T-cell (primary cell): ENCODE results near the gene PKNOX1. TPM values are rescaled to one million over a fixed set of nuclear protein-coding genes. Genes with fewer than 3 reads are reported as not detected.

Experiments
- ATAC-seq, 4 experiments: fragments of 200-7000 bp in 3 of 4; fragments of 150-1000 bp in 1 of 4; cut with Tn5 transposase; replicated peaks in 1 of 4; 1 replicate in 3 of 4; 2 replicates in 1 of 4; pipeline ENCODE4 v1.10.0; 2021; ENCODE audit warnings: moderate library complexity in 3 of 4, mild to moderate bottlenecking in 2 of 4, moderate number of reproducible peaks in 1 of 4
- CTCF ChIA-PET, 2 donors: fragments of 300-600 bp; sonication (Branson Sonifier 250); formaldehyde crosslinking; loops; one replicate each; lab custom pipeline; 2022; ENCODE audit warnings: antibody characterized with exemption in 2 of 2; lab: Charles Lee
- POLR2A ChIA-PET, 2 donors: fragments of 300-600 bp; sonication (Branson Sonifier 250); formaldehyde crosslinking; loops; one replicate each; lab custom pipeline; 2022; ENCODE audit warnings: antibody characterized with exemption in 2 of 2; lab: Charles Lee
- DNase-seq, 35 experiments: peaks; one replicate each; pipeline versions ENCODE4 v3.0.0 to v3.0.0-alpha.2; 2013 to 2023
- H3K27ac ChIP-seq: one replicate; pipeline ENCODE4 v1.5.1; 2013; ENCODE audit warnings: low read length
- H3K27me3 ChIP-seq, 2 experiments: replicated peaks in 1 of 2; 1 replicate in 1 of 2; 2 replicates in 1 of 2; pipeline versions ENCODE4 v1.6.1 to v1.7.0; 2013; ENCODE audit warnings: low read length in 1 of 2, mixed read lengths in 1 of 2; ENCODE audit not compliant: control insufficient read depth in 2 of 2, insufficient read depth in 2 of 2; ENCODE audit errors: extremely low read depth in 1 of 2
- H3K36me3 ChIP-seq, 2 donors: 1 replicate in 1 of 2; 2 replicates in 1 of 2; pipeline versions ENCODE4 v1.6.1 to v1.7.0; 2013; ENCODE audit warnings: low read length in 1 of 2; ENCODE audit not compliant: control insufficient read depth in 2 of 2, insufficient read depth in 1 of 2; ENCODE audit errors: extremely low read depth in 1 of 2
- H3K4me1 ChIP-seq, 2 experiments: 1 replicate in 1 of 2; 2 replicates in 1 of 2; pipeline versions ENCODE4 v1.6.1 to v1.7.0; 2013; ENCODE audit warnings: low read length in 2 of 2, mixed read lengths in 1 of 2; ENCODE audit not compliant: insufficient read depth in 2 of 2, control insufficient read depth in 1 of 2; ENCODE audit errors: extremely low read depth in 1 of 2
- H3K4me3 ChIP-seq, 2 donors: 1 replicate in 1 of 2; 2 replicates in 1 of 2; pipeline versions ENCODE4 v1.5.1 to v1.7.0; 2013; ENCODE audit warnings: mild to moderate bottlenecking in 2 of 2, low read length in 1 of 2, moderate library complexity in 1 of 2; ENCODE audit not compliant: control insufficient read depth in 1 of 2; ENCODE audit errors: extremely low read depth in 1 of 2
- H3K9me3 ChIP-seq: 2 replicates; pipeline ENCODE4 v1.7.0; 2013
- H3K27ac Mint-ChIP-seq, 2 donors: one replicate each; pipeline ENCODE4 v1.8.0; 2020 to 2021; ENCODE audit warnings: mild to moderate bottlenecking in 2 of 2, mixed read lengths in 2 of 2
- H3K27me3 Mint-ChIP-seq, 2 donors: one replicate each; pipeline ENCODE4 v1.8.0; 2021 to 2022; ENCODE audit warnings: mixed read lengths in 2 of 2
- H3K36me3 Mint-ChIP-seq: one replicate; pipeline ENCODE4 v1.8.0; 2021; ENCODE audit warnings: mixed read lengths
- H3K4me1 Mint-ChIP-seq, 3 donors: one replicate each; pipeline ENCODE4 v1.8.0; 2020 to 2022; ENCODE audit warnings: mixed read lengths in 3 of 3, mild to moderate bottlenecking in 1 of 3
- H3K4me3 Mint-ChIP-seq, 3 donors: one replicate each; pipeline ENCODE4 v1.8.0; 2020 to 2022; ENCODE audit warnings: mild to moderate bottlenecking in 3 of 3, mixed read lengths in 3 of 3, moderate library complexity in 3 of 3
- H3K9me3 Mint-ChIP-seq, 3 donors: one replicate each; pipeline ENCODE4 v1.8.0; 2020 to 2022; ENCODE audit warnings: mixed read lengths in 3 of 3
- WGBS: methylation state at CpG from one replicate; pipeline ENCODE4 v1.1.5; 2013; ENCODE audit warnings: missing lambda C conversion rate; ENCODE audit not compliant: insufficient coverage; 5-methylcytosine and 5-hydroxymethylcytosine counted together
- total RNA-seq, 35 experiments: library from RNA in 6 of 35; stranded (reverse) in 6 of 35; fragments of 120-200 nt in 1 of 35; gene quantifications; one replicate each; pipeline versions ENCODE4 v1.2.1 to v1.2.4 and lab custom pipeline; 2013 to 2026

PKNOX1 gene
- total RNA-seq, 5 donors from 2014 or later (not counting 1 experiment from before 2014, with no cell fraction given), result 14.4 to 21.7 (median 18.6) TPM

DNA sequence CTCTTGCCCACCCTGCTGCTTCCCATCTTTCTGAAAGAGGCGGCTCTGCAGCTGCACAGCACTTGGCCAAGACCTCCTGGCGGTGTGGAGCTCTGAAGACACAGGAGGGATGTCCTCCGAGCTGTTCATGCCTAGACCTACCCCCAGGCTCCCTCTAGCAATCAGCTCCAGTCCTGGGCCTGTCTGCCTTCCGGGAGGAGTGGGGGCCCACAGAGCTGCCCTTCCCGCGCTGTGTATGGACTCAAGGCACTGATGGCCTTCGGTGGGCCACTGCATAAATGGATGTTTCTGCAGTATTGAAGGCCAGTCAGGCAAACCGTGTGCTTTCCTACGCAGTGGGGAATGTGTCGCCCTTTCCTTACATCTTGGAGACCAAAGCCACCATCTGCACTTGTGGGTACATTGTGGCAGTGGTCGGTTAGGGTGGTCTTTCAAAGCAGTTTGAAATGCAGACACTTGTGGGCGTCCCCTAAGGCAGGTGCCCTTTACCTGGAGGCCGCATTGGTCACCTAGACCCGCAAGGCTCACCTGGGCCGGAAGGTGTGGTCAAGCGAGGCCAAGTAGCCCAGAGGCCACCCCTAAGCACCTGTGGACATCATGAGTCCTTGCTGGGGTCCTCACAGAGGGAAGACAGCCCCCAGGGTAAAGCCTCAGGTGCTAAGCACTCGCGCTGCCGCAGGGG lies 912 bp upstream of the PKNOX1 start:
- POLR2A ChIA-PET, result interaction anchor here in 1 of 2 donors (0.6 to 0.7 kb wide), 3 partner anchors 79 to 1040 kb away, joined by 9 to 13 read pairs (median 10); no protein-coding TSS in a partner anchor
- CTCF ChIA-PET, result interaction anchor here (0.7 kb wide), 2 partner anchors 1090 to 1849 kb away, joined by 3 to 4 read pairs; no protein-coding TSS in a partner anchor

DNA sequence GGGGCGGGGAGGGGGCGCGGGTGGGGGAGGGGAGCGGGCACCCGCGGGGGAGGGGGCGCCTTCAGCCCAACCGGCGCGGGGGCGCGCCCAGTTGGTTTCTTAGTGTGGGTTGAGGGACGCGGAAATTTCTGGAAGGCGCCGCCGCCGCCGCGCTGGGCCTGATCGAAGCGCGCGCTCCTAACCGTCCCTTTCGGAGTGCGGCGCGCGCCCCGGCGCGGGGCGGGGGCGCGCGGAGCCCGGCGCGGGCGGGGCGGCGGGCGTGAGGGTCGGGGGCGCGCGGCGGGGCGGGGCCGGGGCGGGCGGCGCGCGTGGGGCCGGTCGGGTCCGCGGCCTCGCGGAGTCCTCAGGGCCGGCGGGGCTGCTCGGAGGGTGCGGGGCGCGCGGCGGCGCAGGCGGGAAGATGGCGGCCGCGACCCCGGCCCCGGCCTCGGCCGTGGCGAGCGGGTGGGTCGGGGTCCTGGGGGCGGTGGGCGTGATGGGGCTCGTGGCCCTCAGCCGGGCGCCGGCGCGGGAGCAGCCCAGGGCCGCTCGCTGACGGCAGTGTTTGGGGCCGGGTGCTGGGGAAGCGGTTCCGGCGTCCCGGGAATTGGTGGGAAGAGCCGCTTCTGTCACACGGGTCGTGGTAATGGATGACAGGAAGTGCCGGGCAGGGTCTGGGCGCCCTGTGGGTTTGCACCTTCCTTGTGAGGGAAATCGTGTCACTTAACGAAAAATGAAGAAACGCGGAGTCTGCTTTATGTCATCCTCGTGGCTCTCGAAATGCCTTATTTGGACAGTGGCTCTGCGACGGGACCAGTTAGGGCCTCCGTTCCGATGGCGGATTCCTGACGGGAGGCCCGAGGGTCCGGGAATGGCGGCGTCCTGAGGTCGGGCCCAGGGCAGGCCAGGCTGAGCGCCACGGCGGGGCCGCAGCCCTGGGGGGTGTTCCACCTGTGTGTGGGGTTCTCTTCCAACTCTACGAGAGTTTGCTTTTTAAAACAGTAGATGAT lies 764 bp downstream of the PKNOX1 start:
- Histone ChIP-seq H3K9me3 (no peaks in the 10 kb centered on the region), H3K27ac (peak overlapping the region; percentile 78), H3K27me3 (no peaks in the 10 kb centered on the region), H3K36me3 (no peaks in the 10 kb centered on the region), H3K4me1 (peaks cover 13 to 21% of the 10 kb centered on the region in 2 experiments), H3K4me3 (peak overlapping the region; percentile 72 to 77)
- Mint-ChIP-seq H3K4me1 (peaks cover 30 to 35% (median 34%) of the 10 kb centered on the region in 3 donors), H3K4me3 (peak overlapping the region; percentile 87 to 88 (median 88)), H3K27ac (peak overlapping the region; percentile 74 to 92), H3K27me3 (no peaks in the 10 kb centered on the region), H3K9me3 (no peaks in the 10 kb centered on the region), H3K36me3 (peaks cover 5% of the 10 kb centered on the region)
- under 1% methylated on average over 91 of the region's 125 CpGs for WGBS
- POLR2A ChIA-PET, result interaction anchor here in 1 of 2 donors (0.6 kb wide), 1 partner anchor 755 kb away, joined by 4 read pairs; no protein-coding TSS in a partner anchor
- ATAC-seq (peak; percentile 18 to 26 (median 20)), DNase-seq (peak in 29 of 35 experiments; percentile 11 to 83 (median 61))
- CTCF ChIA-PET, result no interaction called here

More for the DNA sequence above, 912 bp upstream of the PKNOX1 start:
- Histone ChIP-seq H3K27me3 (no peaks in the 10 kb centered on the region), H3K27ac (peak overlapping the region; percentile 92), H3K4me1 (peaks cover 13 to 18% of the 10 kb centered on the region in 2 experiments), H3K4me3 (peak overlapping the region; percentile 69 to 76), H3K9me3 (no peaks in the 10 kb centered on the region), H3K36me3 (no peaks in the 10 kb centered on the region)
- H3K4me3 Mint-ChIP-seq, result peak overlapping the region; percentile 69 to 73 (median 72)
- no peaks in the 10 kb centered on the region for H3K36me3 Mint-ChIP-seq
- H3K4me1 Mint-ChIP-seq, result peaks cover 24 to 28% (median 26%) of the 10 kb centered on the region in 3 donors
- H3K27me3 Mint-ChIP-seq, result no peaks in the 10 kb centered on the region
- peak overlapping the region; percentile 89 to 91 for H3K27ac Mint-ChIP-seq
- no peaks in the 10 kb centered on the region for H3K9me3 Mint-ChIP-seq
- 62% methylated on average over 18 of the region's 19 CpGs for whole genome bisulfite sequencing
- DNase-seq (peak in 2 of 35 experiments; percentile 1 to 7), ATAC-seq (no peak)

DNA sequence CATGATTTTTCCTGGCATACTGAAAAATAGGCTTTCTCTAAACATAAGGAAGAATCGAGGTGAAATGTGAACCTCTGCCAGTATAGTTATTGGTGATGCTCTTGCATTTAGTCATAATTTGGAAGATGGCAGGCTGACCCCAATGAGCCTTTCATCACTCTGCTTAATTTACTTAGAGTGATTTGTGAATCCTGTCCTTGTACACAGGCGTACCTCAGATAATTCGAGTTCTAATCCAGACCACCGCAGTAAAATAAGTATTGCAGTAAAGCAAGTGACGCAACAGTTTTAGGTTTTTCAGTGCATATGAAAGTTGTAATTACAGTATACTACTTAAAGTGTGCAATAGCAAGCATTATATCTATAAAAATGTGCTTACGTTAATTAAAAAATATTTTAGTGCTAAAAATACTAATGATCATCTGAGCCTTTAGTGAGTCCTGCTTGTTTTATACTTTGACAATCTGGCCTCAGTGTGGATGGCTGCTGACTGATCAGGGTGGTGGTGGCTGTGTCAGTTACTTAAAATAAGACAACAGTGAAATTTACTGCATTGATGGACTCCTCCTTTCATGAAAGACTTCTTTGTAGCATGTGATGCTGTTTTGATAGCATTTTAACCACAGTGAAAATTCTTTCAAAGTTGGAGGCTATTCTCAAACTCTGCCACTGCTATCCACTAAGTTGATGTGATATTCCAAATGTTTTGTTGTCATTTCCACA lies 1.7 kb downstream of the PKNOX1 start:
- H3K4me1 Mint-ChIP-seq, result peaks cover 37 to 44% (median 41%) of the 10 kb centered on the region in 3 donors
- DNase-seq, result no peak

DNA sequence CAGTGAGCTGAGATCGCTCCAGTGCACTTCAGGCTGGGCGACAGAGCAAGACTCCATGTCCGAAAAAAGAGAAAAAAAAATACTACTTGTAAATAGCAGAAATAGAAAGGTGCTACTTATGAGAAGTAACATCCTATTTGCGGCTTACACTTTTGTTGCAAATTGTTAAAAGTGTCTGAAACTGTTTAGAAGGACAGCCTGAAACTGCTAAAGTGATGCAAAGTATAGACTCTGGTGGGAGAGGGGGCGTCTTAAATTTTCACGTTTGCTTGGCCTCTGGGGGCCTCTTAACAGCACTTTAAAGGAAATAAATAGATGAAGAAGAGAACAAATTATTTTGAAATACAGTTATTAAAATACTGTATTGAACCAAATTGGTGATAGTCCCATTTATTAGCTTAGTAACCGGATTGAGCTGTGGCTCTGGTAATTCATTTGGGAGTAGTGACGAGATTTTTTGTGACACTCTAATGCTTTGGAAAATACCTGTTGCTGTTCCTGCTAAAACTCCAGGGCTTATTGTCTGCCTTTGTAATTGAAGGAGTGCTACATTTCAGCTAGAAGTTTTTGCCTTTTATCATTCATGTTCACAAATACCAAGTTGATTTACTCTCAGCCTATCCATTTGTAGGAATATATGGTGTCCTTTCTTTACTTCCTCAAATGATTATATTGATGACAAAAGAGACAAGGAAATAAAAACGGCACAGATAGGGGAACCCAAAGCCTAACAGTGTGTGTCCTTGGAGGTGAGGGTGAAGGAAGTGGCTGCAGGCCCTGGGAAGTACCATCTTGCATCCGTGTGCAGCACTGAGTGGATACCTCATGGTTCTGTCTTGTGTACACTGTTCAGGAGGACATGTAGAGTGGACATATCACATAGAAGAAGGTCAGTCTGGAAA lies 6.2 kb downstream of the PKNOX1 start:
- DNase-seq, result no peak
- Histone ChIP-seq H3K27me3 (no peaks in the 10 kb centered on the region), H3K4me3 (no peak overlapping the region), H3K9me3 (no peaks in the 10 kb centered on the region), H3K27ac (no peak overlapping the region), H3K36me3 (no peaks in the 10 kb centered on the region), H3K4me1 (peaks cover 10 to 14% of the 10 kb centered on the region in 2 experiments)
- Mint-ChIP-seq H3K36me3 (peaks cover 5% of the 10 kb centered on the region), H3K27ac (no peak overlapping the region), H3K9me3 (no peaks in the 10 kb centered on the region), H3K4me3 (no peak overlapping the region), H3K4me1 (peaks cover 43 to 57% (median 56%) of the 10 kb centered on the region in 3 donors), H3K27me3 (no peaks in the 10 kb centered on the region)
- ChIA-PET CTCF (no interaction called here), POLR2A (no interaction called here)
- ATAC-seq, result no peak
- WGBS, result 72% methylated on average over 4 of the region's 10 CpGs

More for the DNA sequence above, 1.7 kb downstream of the PKNOX1 start:
- Histone ChIP-seq H3K27ac (peak overlapping the region; percentile 78), H3K36me3 (no peaks in the 10 kb centered on the region), H3K4me3 (peak overlapping the region; percentile 72 to 77), H3K27me3 (no peaks in the 10 kb centered on the region), H3K9me3 (no peaks in the 10 kb centered on the region), H3K4me1 (peaks cover 13 to 24% of the 10 kb centered on the region in 2 experiments)
- peaks cover 5% of the 10 kb centered on the region for H3K36me3 Mint-ChIP-seq
- 70% methylated on average over 2 of the region's 6 CpGs for WGBS
- ChIA-PET POLR2A (interaction anchor here in 1 of 2 donors (0.6 kb wide), 1 partner anchor 756 kb away, joined by 4 read pairs; no protein-coding TSS in a partner anchor), CTCF (no interaction called here)
- peak overlapping the region; percentile 87 to 88 (median 88) for H3K4me3 Mint-ChIP-seq
- no peak for ATAC-seq
- H3K27me3 Mint-ChIP-seq, result no peaks in the 10 kb centered on the region
- H3K9me3 Mint-ChIP-seq, result no peaks in the 10 kb centered on the region
- H3K27ac Mint-ChIP-seq, result peak overlapping the region; percentile 74 to 92

DNA sequence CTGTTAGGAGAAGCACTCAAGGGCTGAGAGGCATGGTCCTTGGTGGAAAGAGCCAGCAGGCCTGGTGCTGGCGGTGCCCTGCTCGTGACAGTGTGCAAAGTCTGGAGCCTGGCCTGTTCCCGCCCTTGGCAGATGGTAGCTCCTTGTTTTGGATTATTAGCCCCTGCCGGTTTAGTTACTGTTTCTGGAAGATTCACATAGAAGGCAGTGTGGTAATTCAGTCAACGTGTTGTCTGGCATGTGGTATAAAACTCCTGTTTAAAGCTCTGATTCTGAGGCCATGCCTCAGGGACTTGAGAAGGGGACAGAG lies 6.8 kb downstream of the PKNOX1 start:
- H3K9me3 Mint-ChIP-seq, result no peaks in the 10 kb centered on the region
- 92% methylated on average over 4 of the region's 5 CpGs for WGBS
- peaks cover 5% of the 10 kb centered on the region for H3K36me3 Mint-ChIP-seq
- no peaks in the 10 kb centered on the region for H3K9me3 ChIP-seq
- H3K27ac Mint-ChIP-seq, result no peak overlapping the region
- H3K4me1 Mint-ChIP-seq, result peaks cover 39 to 52% (median 51%) of the 10 kb centered on the region in 3 donors
- no peaks in the 10 kb centered on the region for H3K27me3 Mint-ChIP-seq
- H3K4me3 Mint-ChIP-seq, result no peak overlapping the region
- no peak overlapping the region for H3K27ac ChIP-seq
- peaks cover 4 to 11% of the 10 kb centered on the region in 2 experiments for H3K4me1 ChIP-seq
- no peak overlapping the region for H3K4me3 ChIP-seq
- CTCF ChIA-PET, result no interaction called here
- ATAC-seq (no peak), DNase-seq (no peak)
- POLR2A ChIA-PET, result interaction anchor here in 1 of 2 donors (0.6 kb wide), 1 partner anchor 54 kb away, joined by 11 read pairs; no protein-coding TSS in a partner anchor
- no peaks in the 10 kb centered on the region for H3K27me3 ChIP-seq
- no peaks in the 10 kb centered on the region for H3K36me3 ChIP-seq
